Stimulated activated CD8-positive, alpha-beta memory T cell treated with anti-CD3 and anti-CD28 coated beads, Interleukin-2, amount 100 ng/mL, for 48 hours (primary cell): ENCODE data around the gene STK17B.

Experiments used
- DNase-seq, 2 donors: peaks; one replicate each; pipeline ENCODE4 v3.0.0-alpha.2; 2020; ENCODE audit warnings: low read depth in 2 of 2

Gene STK17B

DNA sequence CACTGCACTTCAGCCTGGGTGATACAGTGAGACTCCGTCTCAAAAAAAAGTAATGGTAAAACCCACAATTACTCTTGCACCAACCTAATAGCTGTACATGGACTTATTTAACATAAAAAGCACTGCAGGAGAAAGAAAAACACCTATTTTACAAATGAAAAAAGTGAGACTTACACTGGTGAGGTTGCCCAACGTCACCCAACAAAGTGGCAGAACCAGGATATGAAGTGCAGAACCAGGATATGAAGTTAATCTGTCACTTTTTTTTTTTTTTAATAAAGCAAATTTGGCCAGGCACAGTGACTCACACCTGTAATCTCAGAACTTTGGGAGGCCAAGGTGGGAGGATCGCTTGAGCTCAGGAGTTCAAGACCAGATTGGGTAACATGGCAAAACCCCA, 13.5 kb upstream of the STK17B start:
- no peak for DNase-seq

DNA sequence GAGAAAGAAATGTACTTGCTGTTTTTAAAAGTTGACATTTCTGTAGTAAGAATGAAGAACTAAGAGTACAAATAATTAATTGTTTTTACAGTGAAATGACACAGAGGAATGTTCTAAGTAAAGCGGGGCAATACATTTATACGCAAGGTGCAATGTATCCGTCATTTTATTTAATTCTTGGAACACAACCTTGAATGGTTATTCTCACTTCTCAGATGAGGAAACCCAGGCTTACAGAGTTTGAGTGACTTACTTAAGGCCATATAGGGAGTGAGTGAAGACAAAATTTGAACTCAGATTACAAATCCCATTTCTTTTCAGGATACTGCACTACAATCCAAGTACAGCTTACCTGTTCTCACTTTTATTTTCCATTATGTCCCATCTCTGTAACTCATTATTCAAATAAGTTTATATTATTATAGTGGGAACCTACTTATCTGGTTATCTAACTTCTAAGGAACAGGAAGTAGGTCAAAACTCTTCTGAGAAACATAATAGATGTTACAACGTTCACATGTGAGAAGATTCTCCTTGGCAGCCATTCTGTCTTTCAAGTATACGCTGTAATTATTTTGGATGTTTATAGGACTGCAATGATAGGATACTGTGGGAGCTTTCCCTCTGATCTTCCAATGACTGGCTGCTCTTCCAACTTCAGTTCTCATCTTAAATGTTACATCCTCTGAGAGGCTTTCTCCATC, 12.3 kb upstream of the STK17B start:
- DNase-seq, result no peak

DNA sequence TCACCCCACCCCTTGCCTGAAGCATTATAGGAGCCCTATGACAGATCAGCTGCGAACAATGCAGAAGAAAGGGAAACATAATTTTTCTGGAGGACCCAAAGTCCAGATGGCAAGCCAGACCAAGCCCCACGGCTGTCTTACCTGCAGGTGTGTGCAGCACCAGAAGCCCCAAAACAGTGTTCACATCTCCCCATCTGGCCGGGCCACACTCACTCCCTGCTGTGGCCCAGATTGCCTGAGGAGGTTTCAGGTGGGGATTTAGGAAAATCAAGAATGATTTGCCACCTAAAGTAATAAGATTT, 11.7 kb upstream of the STK17B start:
- no peak for DNase-seq

DNA sequence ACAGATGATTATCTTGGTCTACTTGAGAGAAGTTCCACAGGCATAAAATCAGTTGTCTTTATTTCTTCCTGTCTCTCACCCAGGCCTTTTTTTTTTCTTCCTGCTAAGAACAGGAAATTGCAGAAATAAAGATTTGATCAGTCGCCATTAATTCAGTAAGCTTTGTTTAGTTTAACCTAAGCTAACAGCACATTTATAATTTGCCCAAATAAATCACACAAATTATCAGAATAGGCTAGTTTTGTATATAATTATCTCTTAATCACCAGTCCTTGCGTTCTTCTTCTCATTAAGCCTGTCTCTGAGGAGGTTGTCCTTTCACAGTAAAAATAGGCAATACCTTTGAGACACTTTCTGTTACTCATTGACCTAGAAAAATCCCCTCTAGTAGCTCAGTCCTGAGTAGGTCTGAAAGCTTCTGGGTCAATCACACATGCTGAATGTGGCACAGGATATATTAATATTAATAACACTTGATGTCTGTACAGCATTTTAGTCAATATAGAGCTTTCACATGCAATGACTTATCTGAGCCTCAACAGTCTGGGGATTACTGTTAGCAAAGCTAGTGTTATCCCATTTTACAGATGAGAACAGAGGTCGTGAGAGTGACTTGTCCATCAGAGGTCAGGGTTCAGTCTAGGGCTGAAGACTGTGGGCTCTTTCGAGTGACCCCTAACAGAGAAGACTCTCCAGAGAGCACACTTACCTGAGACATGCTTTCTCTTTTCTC, 11.2 kb upstream of the STK17B start:
- DNase-seq, result no peak

DNA sequence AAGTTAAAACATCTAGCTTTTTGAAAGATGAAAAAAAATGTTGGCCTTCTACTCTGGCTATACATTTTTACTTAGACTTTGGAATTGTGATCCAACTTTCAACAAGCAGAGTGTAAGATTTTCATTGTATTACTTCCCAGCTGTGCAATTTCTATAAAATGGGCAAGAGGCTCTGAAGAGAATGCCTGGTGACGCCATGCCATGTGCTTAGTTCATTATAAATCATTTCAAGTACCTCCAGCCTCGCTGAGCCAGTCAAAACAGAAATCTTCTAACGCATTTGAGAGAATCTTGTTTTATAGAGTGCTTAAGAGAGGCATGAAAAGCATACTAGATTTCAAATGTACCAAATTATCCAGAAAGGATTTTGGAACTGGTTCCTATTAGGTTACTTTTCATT, 10.1 kb upstream of the STK17B start:
- DNase-seq, result no peak

DNA sequence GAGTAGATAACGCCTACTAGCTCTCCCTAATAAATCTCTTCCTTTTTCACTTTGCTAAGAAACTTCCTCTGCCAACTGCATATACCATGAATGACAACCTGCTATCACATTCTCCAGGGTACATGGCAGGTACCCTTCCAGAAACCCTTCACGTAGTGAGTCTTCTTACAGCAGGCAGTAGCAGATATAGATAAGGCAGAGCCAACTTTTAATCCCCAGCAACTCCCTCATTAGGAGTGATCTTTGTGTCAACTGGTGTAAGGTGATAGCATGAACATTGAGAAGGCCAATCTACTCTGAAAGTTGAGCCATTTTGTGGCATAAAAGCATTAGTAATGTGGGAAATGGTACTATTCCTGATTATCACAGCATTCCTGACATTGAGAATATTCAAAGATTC, 5.7 kb upstream of the STK17B start:
- DNase-seq, result no peak

DNA sequence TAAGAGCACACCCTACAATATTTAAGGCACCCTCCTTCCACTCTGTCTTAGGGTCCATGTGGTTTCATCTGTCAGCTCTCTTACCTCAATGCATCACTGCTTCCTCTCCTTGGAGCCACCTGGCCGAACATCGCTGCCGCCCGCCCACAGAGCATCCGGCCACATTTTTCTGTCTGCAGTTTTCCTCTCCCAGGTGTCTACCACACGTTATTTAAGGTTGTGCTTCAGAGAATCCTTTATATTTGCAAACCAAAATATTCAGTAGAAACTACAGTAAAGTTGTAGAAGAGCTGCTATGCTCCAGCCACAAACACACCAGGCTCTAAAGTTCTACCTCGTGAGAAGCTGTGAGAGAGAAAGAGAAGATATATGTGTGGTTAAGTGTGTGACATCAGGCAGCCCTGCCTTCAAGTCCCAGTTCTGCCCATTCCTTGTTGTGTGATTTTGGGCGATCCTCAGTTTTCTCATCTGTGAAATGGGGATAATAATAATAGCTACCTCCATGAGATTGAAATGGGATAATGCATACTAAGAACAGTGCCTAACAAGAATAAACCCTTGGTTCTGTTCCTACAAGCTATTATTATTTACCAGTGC, 4.9 kb upstream of the STK17B start:
- DNase-seq, result peak; percentile 65 to 69

DNA sequence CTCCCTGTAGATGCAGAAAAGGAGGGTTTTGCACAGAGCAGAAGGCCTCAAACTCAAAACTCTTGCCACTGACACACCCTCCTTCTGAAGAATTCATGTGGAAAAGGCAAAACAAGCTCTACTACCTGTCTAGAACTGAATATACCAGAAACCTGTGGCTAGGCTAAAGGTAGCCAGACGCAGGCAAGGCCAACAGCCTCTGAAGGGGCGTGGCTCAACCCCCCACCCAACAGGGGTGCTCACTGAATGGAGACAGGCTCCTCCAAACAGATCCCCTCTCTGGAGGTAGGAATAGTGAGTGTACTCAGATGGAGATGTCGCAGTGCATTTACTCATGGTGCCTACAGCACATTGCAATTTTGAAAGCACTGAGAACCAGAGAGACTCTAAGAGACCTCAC, 3.0 kb upstream of the STK17B start:
- no peak for DNase-seq

DNA sequence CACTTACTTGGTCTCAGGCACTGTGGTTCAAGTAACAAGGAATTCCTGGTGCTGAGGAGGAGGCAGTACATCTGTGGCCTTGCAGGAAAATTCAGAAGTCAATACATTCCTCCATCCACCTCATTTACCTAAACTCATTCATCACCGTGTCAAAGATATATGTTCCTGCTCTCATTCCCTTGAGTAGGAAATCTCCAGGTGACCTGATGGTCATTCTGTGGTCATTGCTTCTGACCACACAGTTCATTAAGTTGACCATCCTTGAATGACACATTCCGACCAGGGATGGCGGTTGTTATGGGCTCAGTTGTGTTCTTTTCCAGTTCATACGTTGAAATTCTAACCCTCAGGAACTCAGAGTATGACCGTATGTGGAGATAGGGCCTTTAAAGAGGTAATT, 2.1 kb upstream of the STK17B start:
- DNase-seq, result no peak

DNA sequence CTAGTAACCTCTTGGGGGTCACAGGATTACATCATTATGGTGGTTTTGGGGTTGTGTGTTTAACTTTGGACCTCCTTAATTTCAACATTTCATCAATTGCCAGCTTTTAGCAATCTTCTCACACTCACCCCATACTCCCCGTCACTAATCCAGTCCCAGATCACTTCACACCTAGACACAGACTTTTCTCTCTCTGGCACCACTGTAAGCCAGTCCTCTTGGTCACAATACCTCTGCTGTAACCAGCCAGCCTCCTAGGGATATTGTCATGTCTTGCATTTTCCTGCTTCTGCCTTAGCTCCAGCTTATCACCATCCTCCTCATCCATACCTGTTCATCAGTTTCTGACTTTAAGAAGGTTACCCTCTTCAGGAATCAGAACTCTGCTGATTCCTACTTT, 1.6 kb upstream of the STK17B start:
- no peak for DNase-seq

DNA sequence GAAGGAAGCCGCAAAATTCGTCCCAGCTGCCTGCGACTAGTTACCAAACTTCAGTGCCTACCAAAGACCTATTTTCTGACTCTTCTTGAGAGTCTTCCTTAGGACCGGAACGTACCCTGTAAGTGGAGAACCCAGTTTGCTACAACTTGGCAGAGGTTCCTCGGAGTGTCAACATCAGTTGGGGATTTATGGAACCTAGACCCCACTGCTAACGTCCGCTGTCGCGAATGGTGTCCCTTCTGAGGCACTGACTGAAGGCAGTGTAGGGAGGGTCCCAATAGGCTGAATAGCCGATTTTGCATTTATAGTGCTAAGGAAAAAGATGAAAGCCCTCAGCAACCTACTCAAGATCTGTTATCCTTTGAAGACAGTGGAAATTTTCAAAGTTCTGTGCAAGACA, 568 bp upstream of the STK17B start:
- no peak for DNase-seq

DNA sequence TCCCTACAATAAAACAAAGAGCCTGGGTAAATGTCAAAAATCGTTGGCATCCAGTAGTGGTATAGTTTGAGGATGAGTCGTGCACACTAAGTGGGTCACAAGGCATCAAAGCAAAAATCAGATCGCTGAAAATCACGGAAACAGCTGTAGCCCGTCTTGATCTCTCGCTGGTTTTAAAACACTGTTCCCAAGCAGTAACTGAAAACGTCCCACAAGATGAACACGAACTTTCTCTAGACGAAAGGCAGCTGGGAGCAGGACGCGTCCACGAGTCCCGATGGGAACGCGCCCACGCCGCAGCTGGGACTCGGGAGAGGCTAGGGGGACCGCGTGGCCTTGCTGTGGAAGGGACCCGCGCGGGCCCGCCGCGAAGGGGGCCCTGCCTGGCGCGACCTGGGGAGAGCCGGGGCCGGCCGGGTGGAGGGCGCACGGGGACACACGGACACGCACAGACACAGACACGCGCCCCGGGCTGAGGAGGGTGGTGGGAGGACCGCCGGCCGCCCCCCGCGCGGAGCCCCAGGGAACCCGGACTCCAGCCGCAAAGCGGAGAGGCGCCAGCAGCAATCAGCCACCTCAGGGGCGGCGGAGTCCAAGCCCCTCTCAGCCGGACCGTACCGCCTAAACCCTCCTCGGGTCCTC, 651 bp downstream of the STK17B start:
- no peak for DNase-seq

DNA sequence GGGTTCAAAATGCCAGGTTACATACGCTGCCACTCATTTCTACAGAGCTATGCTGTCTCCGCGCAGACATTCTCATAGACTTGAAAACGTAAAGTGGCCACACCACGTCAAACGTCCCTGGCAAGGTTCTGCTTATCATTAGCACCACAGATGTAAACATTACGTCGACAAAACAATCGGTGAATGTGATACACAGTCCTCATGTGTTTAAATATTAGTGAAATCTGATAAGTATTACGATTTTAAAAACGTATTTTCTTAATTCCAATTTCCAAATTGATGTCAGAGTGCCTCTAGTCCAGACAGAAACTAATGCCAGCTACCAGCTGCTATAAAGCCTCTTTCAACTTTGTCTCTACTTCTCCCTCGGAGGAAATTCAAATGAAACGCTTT, 1.2 kb downstream of the STK17B start:
- no peak for DNase-seq

DNA sequence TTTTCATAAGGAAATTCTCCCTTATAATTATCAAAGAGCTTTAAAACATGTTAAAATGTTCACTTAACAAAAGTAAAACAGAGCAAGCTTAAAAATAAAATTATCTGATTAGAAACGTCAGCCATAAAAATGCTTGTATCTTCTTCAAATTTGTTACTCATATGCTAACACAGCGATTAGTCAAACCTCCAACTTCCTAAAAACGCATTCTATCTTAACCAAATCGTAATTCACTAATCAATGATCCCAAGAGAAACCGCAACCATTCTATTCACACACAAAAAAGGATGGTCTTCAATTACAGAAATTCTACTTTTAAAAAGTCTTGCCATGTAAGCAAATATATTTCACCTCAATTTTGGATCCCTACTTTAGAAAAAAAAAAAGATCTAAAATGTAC, 1.9 kb downstream of the STK17B start:
- no peak for DNase-seq

DNA sequence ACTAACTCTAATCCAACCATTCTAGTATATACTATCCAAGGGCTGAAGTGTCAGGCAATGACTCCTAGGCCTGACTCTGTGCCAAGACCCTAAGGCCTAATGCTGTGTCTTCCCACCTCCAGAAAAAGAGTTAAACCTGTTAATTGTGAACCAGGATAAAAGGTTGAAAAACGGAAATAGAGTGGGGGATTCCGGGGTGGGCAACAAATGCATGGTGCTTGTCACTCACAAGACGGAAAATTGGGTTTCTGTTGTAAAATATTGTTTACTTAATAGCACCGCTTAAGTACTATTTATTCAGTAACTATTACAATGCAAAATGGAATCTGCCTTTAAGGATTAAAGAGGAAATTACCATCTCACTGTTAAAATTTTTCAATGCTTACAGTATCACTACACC, 3.2 kb downstream of the STK17B start:
- DNase-seq, result no peak

DNA sequence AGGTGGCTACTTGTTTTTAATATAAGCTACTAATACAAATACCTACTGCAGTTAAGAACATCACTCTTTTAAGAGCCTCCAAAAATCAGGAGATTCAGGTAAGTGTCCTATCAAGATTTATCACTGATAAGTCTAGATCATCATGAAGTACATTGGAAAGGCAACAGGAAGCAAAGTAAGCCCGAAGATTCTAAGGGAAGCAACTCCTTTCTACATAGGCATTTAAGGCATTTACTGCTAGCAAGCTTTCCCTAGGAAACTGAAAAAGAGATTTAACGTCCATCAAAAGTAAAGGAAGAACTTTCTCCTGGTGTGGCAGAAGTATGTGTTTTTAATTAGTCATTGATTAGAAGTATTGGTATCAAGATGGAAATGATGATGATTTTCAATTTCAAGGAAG, 3.7 kb downstream of the STK17B start:
- DNase-seq, result no peak

DNA sequence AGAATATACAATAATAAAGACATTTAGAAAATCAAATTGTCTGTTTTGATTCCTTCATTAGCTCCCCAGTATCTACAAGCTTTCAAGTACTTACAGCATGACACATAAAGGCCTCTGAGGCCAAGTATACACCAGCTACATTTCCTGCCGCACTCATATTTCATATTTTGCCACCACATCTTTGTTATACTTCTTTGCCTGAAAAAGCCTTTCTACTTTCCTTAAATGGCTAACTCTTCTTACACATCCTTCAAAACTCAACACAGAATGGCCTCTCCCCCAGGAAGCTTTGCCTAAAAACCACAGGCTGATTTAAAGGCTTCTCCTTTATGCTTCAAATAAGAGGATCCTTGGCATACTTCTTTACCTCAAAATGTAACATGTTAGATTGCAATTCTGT, 4.5 kb downstream of the STK17B start:
- DNase-seq, result no peak

DNA sequence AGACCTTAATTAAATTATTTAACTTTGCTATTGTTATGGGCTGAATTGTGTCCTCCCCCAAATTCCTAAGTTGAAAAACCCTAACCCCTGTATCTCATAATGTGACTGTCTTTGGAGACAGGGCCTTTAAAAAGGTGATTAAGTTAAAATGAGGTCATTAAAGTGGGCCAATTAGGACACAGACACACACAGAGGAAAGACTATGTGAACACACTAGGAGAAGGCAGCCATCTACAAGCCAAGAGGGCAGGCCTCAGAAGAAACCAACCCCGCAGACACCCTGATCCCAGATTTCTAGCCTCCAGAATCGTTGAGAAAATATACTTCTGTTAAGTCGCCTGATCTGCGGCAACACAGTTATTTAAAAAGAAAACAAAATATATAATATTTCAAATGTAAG, 6.4 kb downstream of the STK17B start:
- DNase-seq, result no peak

DNA sequence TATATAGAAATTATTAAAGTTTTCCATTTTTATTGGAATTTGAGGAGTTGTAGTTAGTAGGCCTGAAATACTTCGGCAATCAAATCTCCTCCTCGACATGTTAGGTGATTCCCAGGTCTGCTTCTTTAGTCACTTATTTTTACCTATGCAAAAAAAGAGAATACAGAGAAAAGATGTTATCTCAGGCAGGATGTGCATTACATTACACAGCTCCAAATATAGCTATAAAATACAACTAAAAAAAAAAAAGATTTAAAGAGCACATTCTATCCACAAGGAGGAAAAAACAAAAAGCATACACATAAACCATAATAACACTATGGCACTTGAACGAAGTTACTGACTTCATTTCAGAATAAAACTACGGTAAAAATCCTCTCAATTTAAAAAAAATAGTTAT, 8.1 kb downstream of the STK17B start:
- DNase-seq, result no peak

DNA sequence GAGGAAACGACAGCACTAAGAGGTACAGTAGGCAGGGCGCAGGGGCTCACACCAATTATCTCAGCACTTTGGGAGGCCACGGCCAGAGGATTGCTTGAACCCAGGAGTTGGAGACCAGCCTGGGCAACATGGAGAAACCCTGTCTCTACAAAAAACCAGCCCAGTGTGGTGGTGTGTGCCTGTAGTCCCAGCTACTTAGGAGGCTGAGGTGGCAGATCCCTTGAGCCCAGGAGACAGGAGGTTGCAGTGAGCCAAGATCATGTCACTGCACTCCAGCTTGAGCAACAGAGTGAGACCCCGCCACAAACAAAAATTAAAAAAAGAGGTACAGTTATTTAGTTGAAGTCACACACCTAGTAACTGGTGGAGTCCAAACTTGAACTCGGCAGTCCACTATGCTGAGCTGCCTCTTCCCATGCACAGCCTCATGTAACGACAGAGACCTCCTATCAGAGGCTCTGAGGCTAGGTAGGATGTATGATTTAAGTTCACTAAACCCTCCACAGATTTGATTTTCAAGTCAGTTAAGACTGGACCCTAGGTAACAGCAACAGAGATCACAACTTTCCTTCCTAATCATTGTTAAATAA, 8.7 kb downstream of the STK17B start:
- DNase-seq, result no peak

DNA sequence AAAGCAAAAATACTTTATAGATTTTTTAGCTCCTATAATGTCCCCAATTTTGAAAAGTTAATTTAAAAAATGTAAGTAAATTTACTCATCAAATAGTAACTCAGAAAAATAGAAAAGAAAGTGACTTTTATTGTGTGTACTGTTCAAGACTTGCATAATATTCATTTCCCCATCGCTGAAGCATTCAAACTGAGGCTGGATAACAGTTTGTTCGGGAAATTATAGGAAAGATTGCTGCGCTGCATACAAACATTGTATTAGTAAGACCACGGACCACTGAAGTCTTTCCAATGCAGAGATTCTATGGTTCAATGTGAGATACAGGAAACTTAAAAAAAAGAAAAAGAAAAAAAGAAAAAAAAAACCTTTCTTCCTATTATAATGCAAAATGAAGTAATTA, 10.4 kb downstream of the STK17B start:
- DNase-seq, result no peak

DNA sequence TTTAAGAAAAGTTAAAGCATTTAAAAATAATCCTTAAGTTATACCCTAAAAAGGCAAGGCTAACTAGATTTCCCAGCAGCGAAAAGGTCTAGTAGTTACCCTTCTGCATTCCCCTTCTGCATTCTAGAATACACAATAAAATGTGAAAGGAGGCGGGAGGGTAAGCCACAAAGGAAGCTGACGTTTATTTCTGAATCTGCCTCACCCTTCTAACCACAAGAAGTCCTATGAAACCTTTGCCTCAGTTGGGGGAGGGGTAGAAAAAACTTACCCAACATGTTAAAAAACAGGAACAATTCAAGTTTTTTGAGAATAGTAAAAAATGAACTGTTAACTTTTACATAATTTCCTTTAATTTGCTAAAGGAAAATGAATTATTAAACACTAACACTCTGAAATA, 11.3 kb downstream of the STK17B start:
- DNase-seq, result no peak
